Activated CD8-positive, alpha-beta memory T cell treated with anti-CD3 and anti-CD28 coated beads, Interleukin-2, amount 10 ng/mL, durations not matched to agents 7 days and 5 days (primary cell): Measurements from ENCODE around the gene TWNK. TPM values are rescaled to one million over a fixed set of nuclear protein-coding genes. Genes with fewer than 3 reads are reported as not detected.

ENCODE experiments used
- microRNA-seq: library from miRNA; unstranded; fragments of <30 nt; microRNA quantifications from one replicate; pipeline ENCODE4 v1.2.0, GENCODE V29; 2022
- total RNA-seq, 2 experiments: library from RNA; stranded (reverse); gene quantifications; one replicate each; pipeline ENCODE4 v1.2.3, GENCODE V29; 2021

Gene TWNK
- total RNA-seq, 2 experiments from 2014 or later, result 11.2 to 18.7 TPM

Small RNA genes within 50 kb of the gene (microRNA-seq; reads per million reads assigned to microRNA genes)
- gene MIR608, result not detected

Other genes with a start within 250 kb of the TWNK start
- gene PAX2, start 242.0 kb upstream of the TWNK start, total RNA-seq, result not detected
- 10 to 100 TPM; 41.4 to 53.0 TPM for gene SLF2, start 74.6 kb upstream of the TWNK start, total RNA-seq
- gene SEMA4G, start 18.0 kb upstream of the TWNK start, total RNA-seq, result under 1 TPM; 0.26 to 0.45 TPM
- 10 to 100 TPM; 48.2 to 52.2 TPM for gene MRPL43, start within 50 bp of the TWNK start, total RNA-seq
- 10 to 100 TPM; 12.6 to 12.7 TPM for gene LZTS2, start 12.3 kb downstream of the TWNK start, total RNA-seq
- 1 to 10 TPM in 1 of 2 experiments, under 1 TPM in 1; 0.59 to 1.2 TPM for gene PDZD7, start 43.6 kb downstream of the TWNK start, total RNA-seq
- 10 to 100 TPM; 38.2 to 48.8 TPM for gene SFXN3, start 43.7 kb downstream of the TWNK start, total RNA-seq
- gene KAZALD1, start 74.4 kb downstream of the TWNK start, total RNA-seq, result under 1 TPM in 1 of 2 experiments, not detected in 1; 0.30 TPM
- not detected for gene TLX1, start 143.8 kb downstream of the TWNK start, total RNA-seq
- gene LBX1, start 241.9 kb downstream of the TWNK start, total RNA-seq, result not detected